Breast epithelium (tissue), 3 donors: Measurements from ENCODE around the gene CHST15.

ENCODE experiments used
- POLR2A ChIP-seq: fragments of 450-650 bp; IDR thresholded peaks from one replicate; pipeline ENCODE4 v1.6.1; 2016; ENCODE audit warnings: antibody characterized with exemption, mild to moderate bottlenecking, moderate library complexity
- POLR2AphosphoS5 ChIP-seq, 3 donors: sonication (generic); formaldehyde crosslinking; IDR thresholded peaks; one replicate each; pipeline ENCODE4 v1.6.1; 2017; ENCODE audit warnings: antibody characterized with exemption in 3 of 3
- TF ChIP-seq, protein P1 (sequence below), 3 donors: fragments of 450-650 bp; IDR thresholded peaks; one replicate each; pipeline ENCODE4 v1.5.1; 2016 to 2017; ENCODE audit warnings: antibody characterized with exemption in 3 of 3, mild to moderate bottlenecking in 3 of 3, moderate library complexity in 3 of 3

DNA sequence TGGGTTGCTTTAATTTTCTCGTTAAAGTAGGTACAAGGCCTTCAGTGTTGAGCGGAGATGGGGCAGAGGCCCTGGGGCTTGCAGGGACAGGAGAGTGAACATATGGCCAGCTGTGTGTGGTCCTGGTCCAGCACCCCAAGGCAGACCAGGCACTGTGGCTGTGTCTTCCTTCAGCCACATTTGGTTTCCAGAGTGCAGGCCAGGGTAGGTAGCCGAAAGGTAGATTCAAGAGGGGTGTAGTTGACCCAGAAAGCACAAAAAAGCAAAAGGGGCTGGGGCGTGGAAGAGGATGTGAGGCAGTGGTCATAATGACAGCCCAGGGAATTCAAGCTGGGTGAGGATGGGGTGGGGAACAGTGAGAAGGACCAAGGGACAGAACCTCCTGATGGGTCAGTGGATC is 21.3 kb upstream of the CHST15 start:
- TF ChIP-seq, protein P1, sequence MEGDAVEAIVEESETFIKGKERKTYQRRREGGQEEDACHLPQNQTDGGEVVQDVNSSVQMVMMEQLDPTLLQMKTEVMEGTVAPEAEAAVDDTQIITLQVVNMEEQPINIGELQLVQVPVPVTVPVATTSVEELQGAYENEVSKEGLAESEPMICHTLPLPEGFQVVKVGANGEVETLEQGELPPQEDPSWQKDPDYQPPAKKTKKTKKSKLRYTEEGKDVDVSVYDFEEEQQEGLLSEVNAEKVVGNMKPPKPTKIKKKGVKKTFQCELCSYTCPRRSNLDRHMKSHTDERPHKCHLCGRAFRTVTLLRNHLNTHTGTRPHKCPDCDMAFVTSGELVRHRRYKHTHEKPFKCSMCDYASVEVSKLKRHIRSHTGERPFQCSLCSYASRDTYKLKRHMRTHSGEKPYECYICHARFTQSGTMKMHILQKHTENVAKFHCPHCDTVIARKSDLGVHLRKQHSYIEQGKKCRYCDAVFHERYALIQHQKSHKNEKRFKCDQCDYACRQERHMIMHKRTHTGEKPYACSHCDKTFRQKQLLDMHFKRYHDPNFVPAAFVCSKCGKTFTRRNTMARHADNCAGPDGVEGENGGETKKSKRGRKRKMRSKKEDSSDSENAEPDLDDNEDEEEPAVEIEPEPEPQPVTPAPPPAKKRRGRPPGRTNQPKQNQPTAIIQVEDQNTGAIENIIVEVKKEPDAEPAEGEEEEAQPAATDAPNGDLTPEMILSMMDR (IDR thresholded peaks at IDR 0.05) = no peak
- TF ChIP-seq POLR2A (no peak), POLR2AphosphoS5 (IDR thresholded peaks at IDR 0.05) (no peak)
